Measurements from ENCODE around the gene RHBDL2.
"Not testable (repeated sequence)": the region's sequence is repeated elsewhere in the genome, so short reads cannot be mapped to it uniquely, and the experiment has no call there.

RHBDL2 gene

GRCh38 chr1:38846210-38846609, 95.4 kb downstream of the RHBDL2 start:
- no peak for DNase-seq
- in situ Hi-C loops (cut with HindIII; ENCODE audit: low pct_ligation_motif_present, low pct_unique_long_range_greater_than_20kb, low sequenced_read_pairs): no loop called here

- DNase-seq; in situ Hi-C loops (cut with HindIII; ENCODE audit: low pct_ligation_motif_present, low pct_unique_long_range_greater_than_20kb, low sequenced_read_pairs): not testable (repeated sequence)
Observed at GRCh38 chr1:38845088-38845487, 96.5 kb downstream of the RHBDL2 start.

GRCh38 chr1:38840281-38840680, 101.3 kb downstream of the RHBDL2 start:
- in situ Hi-C loops (cut with HindIII; ENCODE audit: low pct_ligation_motif_present, low pct_unique_long_range_greater_than_20kb, low sequenced_read_pairs): no loop called here

GRCh38 chr1:38839363-38839762, 102.3 kb downstream of the RHBDL2 start:
- no peak for DNase-seq
- in situ Hi-C loops (cut with HindIII; ENCODE audit: low pct_ligation_motif_present, low pct_unique_long_range_greater_than_20kb, low sequenced_read_pairs): no loop called here

More at GRCh38 chr1:38840281-38840680, 101.3 kb downstream of the RHBDL2 start:
- no peak for DNase-seq

GRCh38 chr1:38836316-38836715, 105.3 kb downstream of the RHBDL2 start:
- DNase-seq; in situ Hi-C loops (cut with HindIII; ENCODE audit: low pct_ligation_motif_present, low pct_unique_long_range_greater_than_20kb, low sequenced_read_pairs): not testable (repeated sequence)
